ENCODE data around the gene MTA2.
A peak's percentile ranks its signal among the peaks of the same experiment; 100 is the strongest.
"Not testable (repeated sequence)": the region's sequence is repeated elsewhere in the genome, so short reads cannot be mapped to it uniquely, and the experiment has no call there.

MTA2 gene

DNA sequence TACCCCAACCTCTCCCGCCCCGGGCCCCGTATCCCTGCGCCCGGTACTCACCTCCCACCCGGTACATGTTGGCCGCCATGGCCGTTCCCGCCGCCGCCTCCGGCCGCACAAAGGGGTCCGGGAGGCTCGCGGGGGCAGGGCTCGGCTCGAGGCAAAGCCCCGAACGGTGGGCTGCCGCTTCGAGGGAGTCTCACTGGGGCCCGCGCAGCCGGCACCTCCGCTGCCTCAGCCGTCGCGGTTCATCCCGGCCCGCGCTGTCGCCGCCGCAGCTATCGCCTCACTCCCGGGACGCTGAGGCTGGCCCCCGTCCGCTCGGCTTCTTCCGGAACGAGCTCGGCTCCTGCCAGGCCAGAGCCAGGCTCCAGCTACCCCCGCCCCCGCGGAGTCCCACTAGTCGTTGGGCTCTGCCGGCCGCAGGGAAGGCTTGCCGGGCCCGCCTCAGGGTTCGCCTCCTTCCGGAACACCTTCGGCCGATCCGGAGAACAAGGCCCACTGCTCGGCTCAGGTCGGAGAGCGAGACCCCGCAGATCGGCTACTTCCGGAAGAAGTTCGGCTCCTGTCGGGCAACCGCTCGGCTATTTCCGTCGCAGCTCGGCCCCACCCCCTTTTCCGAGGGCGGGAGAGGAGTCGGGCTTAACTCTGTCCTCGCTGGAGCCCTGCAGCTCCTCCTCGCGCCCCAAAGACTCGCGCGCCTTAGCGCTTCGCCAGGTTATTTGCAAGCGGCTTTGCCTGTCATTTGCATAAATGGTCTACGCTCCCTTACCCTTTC lies at the start of gene MTA2:
Gene MTA2, minus strand, starts transcription at position 494 of the 769 bp plus-strand sequence. Its CDS starts 415 bp downstream, at position 79.
- peak; percentile 97 to 99 (median 99) for DNase-seq (ENCODE audit: low read depth in 3 of 3, low spot score in 1 of 3)

DNA sequence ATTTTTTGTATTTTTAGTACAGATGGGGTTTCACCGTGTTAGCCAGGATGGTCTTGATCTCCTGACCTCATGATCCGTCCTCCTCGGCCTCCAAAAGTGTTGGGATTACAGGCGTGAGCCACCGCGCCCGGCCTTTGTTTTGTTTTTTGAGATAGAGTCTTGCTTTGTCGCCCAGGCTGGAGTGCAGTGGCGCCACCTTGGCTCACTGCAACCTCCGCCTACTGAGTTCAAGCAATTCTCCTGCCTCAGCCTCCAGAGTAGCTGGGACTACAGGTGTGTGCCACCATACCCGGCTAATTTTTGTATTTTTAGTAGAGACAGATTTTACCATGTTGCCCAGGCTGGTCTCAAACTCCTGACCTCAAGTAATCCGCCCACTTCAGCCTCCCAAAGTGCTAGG lies 48.6 kb upstream of the MTA2 start:
- not testable (repeated sequence) for DNase-seq (ENCODE audit: low read depth in 3 of 3, low spot score in 1 of 3)

DNA sequence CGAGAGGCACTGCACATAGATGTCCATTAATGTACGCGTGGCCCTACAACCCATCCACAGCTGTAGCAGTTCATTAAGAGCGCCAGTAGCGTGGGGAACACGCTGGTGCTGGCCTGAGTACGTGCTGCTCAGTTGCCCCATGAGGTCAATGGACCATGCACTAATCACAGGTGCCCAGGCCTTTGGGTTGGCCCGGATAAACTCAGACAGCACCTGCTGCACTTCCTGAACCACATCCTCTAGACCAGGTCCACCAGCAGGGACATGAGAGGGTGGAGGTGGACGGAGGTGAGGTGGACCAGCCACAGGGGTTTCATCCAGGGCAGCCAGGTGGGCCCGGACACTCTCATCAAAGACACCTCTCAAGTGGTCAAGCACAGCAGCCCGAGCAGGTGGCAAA lies 47.8 kb upstream of the MTA2 start:
- no peak for DNase-seq (ENCODE audit: low read depth in 3 of 3, low spot score in 1 of 3)

DNA sequence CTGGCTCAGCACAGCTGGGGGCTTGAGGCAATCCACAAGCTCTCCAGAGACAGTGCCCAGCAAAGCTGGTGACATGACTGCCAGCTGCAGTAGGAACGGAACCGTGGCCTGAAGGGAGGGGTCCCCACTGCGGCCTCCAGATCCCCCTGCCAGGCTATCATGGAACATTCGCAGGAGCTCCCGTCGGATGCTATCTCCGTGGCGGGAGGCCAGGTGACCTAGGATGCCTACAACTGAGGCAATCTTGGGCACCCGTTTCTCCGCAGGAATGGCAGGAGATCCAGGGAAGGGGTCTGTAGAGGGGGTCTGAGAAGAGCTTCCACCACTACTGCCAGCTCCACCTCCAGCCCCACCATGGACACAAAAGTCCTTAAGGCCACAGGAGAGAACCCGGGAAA lies 47.3 kb upstream of the MTA2 start:
- no peak for DNase-seq (ENCODE audit: low read depth in 3 of 3, low spot score in 1 of 3)

DNA sequence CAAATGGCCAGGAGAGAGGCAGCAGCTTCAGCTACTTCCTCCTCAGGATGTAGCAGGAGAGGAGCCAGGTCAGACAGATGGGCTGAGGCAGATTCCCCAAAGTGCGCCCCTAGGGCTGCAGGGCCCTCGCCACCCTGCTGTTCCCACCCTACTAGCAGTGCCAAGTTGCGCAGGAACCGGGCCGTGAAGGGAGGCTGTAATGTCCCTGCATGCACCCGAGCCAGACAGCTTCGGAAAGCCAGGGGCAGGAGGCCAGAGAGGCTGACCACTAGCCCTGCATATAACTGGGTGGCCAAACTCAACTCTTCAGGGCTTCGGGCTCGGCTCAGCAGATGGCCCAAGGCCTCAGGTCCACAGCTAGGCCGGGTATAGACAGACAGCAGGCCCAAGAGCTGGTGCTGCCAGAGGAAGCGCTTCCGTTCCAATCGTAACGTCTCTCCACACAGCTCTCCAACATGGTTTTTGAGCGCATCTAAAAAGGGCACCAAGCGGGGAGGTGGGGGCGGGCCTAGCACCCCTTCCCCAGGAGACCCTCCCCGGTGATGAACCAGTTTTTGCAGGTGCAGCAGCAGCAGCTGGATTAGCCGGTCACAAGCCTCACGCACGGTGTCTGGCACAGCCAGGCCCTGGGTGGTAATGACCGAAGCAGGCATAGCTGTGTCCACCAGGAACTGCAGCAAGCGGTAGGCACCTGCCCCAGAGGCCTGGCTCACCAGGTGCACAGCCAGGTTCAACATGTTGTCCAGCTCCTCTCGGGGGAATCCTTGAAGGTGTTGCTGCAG lies 46.7 kb upstream of the MTA2 start:
- no peak for DNase-seq (ENCODE audit: low read depth in 3 of 3, low spot score in 1 of 3)

DNA sequence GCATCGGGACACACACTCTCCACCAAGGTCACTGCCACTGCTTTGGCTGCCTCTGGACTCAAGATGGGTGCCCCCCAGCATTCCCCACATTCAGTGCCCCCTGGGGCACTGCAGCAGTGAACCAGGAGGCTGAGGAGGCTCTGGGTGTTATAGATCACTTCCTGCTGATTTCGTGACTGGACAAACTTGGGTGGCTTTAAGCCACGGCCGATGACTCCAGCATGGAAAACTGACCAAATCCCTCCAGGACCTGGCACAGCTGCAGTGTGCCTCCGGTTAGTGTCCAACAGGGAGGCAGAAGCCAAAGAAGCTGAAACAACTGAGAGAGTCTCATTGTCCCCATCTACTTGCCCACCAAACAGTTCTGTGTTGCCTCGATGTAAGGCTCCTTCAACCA lies 45.9 kb upstream of the MTA2 start:
- no peak for DNase-seq (ENCODE audit: low read depth in 3 of 3, low spot score in 1 of 3)

DNA sequence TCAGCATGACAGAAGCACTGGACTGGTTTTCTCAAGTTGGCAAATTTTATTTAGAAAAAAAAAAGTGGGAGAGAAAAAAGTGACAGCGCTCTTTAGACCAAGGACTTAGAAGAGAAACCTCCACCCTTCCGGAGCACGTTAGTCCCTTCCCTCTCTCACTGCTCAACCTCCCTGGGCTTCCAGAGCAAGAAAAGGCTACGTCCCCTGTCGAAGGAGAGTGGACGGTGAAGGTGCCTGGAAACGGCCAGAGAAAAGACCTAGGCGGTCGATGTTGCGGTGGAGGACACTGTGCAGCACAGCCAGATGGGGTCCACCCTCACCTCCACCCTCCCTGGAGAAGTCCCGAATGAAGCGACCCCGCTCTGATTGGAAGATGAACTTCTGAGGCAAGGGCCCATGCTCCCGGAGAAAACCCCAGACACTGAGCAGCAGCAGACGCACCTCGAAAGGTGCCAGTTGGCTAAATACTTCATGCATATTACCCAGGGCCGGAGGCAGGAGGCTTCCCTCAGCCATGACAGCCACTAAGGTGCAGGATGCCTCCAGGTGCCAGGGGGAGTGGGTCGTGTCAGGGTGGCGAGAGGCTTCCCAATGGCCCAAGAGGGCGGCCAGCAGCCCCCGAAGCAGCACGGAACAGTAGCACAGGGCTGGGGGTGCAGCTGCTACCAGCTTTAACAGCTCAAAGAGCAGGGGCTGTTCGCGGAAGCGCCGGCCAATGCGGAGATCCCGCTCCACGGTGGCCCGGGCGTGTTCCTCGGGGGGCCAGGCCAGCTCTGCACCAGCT lies 45.4 kb upstream of the MTA2 start:
- no peak for DNase-seq (ENCODE audit: low read depth in 3 of 3, low spot score in 1 of 3)

DNA sequence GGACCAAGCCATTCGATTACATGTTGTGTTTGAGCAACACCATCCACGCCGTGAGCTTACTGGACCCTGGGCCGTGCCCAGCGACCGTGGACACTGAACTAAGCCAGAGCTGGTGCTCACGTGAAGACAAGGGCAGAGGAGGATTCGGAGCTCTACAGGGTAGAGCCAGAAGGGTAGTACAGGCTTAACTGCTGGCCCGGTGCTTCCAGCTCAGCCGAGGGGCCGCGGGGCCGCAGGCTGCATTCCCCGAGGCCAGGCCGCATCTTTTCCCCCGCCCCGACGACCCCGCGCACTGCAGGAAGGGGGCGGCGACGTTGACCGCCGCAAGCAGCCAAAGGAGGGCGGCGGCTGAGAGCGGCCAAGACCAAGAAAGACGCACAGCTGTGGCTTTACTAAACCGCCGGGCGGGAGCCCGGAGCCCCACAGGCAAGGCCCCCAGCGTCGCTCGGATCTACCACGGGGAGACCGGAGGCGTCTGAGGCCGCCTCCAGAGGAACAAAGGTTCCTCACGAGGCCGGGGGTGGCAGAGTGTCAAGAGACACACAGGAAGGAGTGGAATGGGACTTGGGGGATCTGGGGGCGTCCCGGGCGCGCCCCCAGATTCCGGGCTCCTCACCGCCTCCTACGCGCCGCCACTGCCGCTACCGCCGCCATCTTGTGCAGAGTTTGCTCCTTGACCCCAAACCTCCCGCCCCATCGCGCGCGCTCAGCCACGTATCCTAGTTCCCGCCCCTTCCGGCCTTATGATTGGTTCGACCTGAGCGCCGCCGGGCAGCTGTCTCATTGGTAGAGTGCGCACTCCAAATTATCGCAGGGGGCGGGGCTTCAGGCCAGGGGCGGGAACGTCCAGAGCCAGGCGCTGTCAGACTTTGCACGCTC lies 44.5 kb upstream of the MTA2 start, which contains the start of gene GANAB:
Gene GANAB, minus strand, starts transcription at position 668 of the 879 bp plus-strand sequence. Its CDS starts 14 bp downstream, at position 654.
- peak; percentile 97 to 98 (median 97) for DNase-seq (ENCODE audit: low read depth in 3 of 3, low spot score in 1 of 3)

DNA sequence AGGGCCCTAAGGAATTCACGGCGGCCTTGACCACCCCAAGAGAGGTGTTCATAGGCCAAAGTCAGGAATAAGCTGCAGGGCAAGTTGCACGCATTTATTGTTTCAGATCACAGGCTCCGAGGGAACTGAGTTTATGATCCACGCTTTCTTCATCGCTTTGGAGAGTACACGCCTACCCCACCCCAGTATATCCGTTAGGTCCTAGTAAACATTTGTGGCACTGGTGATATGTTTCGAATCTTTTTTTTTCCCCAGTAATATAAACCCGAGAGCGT lies 43.9 kb upstream of the MTA2 start:
- DNase-seq (ENCODE audit: low read depth in 3 of 3, low spot score in 1 of 3), result no peak

DNA sequence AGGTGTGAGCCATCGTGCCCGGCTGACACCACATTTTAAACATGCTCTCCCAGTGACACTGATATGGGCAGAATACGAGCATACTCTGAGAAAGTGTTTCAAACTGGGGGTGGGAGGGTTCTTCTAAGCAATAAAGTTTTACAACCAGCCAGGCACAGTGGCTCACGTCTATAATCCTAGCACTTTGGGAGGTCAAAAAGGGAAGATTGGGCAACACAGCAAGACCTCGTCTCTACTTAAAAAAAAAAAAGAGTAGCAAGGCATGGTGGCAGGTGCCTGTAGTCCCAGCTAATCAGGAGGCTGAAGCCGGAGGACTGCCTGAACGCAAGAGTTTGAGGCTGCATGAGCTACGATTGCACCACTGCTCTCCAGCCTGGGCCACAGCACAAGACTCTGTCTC lies 42.6 kb upstream of the MTA2 start:
- no peak for DNase-seq (ENCODE audit: low read depth in 3 of 3, low spot score in 1 of 3)

DNA sequence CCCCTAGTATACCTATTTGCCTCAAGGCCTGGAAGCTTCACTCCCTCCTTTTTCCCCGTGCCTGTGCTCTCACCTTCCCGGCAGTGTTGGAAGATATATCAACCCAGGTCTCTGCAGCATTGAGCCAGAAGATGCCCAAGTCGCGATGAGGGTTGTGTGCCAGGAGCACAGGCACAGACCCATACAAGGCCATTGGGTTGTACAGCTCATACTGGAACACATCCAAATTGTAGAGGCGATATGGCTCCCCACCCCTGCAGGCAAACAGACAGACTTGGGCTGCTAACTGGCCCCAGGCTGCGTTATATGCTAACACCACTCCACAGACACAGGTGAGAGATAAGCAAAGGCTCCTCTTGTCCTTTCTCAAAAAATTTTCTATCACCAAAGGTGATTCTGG lies 30.8 kb upstream of the MTA2 start:
- DNase-seq (ENCODE audit: low read depth in 3 of 3, low spot score in 1 of 3), result no peak

DNA sequence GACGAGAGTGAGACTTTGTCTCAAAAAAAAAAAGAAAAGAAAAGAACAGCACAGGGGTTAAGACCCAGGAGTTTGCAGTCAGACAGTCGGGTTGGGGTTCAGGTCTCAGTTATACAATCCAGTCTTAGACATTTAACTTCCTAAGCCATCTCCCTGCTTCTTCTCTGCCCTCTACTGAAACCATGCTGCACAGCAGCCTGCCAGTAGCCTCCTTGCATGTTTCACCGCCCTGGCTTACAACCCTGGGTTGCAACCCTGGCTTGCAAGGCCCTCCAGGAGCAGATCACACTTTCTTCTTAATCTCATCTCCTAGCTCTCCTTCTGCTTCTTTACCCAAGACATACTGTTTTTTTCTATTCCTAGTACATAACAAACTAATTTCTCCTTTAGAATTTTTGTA lies 26.0 kb upstream of the MTA2 start:
- no peak for DNase-seq (ENCODE audit: low read depth in 3 of 3, low spot score in 1 of 3)

DNA sequence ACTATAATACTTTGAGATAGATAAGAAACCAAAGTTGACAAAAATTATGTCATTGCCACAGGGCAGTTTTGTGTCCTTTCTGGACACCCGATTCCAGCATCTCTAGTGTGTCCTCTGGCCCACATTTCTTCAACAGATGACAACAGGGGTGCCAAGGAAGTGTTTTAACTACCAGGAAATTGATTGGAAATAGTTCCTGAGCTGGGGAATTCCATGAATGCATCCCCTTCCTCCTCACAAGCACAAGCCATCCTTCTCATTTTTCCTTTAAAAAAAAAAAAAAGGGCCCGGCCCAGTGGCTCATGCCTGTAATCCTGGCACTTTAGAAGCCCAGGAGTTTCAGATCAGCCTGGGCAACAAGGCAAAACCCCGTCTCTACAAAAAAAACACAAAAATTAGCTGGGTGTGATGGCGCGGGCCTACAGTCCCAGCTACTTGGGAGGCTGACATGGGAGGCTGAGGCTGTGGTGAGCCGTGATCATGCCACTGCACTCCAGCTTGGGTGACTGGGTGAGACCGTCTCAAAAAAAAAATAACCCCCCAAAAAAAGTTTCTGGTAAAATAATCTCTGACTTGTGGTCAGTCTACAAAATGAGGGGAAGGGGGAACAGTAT lies 20.9 kb upstream of the MTA2 start:
- DNase-seq (ENCODE audit: low read depth in 3 of 3, low spot score in 1 of 3), result no peak

DNA sequence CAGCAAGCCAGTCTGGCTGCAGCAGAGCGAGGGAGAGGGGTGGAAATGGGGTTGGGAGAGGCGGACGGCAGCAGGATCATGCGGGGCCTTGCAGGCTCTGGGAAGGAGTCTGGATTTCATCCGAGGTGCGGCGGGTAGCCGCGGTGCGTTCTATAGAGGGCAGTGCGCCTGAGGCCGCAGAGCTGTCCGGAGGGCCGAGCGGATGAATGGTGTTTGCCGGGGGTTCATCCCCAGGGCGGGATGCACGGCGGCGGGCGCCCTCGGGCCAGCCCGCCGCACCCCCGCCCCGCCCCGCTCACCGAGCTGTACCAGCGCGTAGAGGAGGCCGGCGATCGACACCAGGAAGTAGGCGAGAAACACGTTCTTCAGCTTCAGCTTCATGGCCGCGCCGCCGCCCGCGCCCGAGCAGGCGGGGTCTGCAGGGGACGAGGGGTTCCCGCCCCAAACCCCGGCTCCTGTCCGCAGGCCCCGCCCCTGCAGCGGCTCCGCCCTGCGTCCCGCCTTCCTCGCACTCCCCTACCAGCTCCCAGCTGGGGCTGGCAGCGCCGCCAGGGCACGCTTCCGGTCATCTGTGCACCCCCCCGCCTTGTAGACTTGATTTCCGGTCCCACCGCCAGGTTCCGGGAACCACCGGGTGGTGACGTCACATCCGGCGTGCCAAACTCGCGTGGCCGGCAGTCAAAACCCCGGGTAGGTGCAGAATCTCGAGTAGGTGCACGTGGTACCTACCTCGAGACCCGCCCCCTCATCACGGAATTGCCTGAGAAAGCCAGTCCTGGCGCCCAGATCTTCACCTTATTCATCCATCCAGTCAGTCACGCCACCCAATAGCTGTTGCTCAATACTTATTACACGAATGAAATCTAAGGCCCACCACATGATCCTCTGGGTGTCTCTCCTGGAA lies 20.2 kb upstream of the MTA2 start, which contains the start of gene B3GAT3:
Gene B3GAT3, minus strand, starts transcription at position 420 of the 904 bp plus-strand sequence. Its CDS starts 39 bp downstream, at position 381.
- DNase-seq (ENCODE audit: low read depth in 3 of 3, low spot score in 1 of 3), result peak; percentile 87 to 90 (median 89)

DNA sequence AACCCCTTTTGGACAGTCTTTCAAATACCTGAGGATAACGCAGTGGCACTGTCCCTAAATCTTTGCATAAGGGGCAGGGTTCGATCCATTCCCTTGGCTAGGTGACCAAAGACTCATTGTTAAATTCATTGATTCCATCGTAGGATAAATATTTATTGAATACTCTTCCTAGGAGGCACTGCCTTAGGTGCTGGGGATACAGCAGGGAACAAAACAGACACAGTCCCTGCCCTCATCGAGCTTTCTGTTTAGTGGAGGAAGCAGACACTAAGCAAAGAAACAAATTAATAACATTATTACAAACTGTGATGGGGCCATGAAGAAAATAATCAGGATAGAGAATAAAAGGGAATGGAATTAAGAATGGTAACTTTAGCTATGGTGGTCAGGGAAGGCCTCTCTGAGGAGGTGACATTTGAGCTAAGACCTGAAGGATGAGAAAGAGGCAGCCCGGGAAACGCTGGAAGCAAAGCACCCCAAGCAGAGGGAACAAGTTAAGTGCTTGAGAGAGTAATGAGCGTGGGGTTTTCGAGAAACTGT lies 19.4 kb upstream of the MTA2 start:
- DNase-seq (ENCODE audit: low read depth in 3 of 3, low spot score in 1 of 3), result no peak

DNA sequence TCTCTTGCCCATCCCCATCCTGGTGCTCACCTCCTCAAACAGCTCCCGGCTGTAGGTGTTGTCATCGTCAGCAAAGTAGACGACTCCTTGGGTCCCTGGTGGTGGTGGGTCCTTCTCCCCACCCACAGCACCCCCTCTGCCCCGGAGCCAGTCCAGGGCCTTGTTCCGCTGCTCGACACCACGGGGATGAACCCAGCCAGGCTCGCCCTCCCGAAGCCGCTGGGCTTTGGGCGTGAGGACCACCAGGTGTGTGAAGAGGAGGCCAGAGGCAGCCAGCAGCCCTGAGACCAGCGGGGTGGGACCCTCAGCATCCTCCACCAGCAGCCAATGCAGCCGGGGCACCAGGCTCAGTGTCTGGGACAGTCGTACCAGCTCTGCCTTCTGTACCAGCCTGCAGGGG lies 15.3 kb upstream of the MTA2 start:
- DNase-seq (ENCODE audit: low read depth in 3 of 3, low spot score in 1 of 3), result not testable (repeated sequence)

DNA sequence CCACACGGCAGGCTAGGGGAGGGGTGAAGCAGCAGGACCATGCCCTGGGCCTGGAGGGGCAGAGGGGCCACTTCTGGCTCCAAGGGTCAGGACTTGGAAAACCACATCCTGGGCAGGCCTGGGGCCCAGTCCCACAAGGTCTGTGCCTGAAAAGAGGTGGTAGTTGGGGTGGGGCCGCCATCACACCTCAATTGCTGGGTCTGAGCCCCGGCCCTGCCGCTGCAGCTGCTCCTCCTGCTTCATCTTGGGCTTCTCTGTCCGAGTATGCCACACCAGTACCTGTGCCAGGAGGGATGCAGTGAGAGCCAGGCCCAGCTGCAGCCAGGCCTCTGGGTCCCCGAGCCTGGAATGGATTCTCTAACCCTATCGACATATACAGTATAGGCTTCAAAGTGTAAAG lies 13.9 kb upstream of the MTA2 start:
- no peak for DNase-seq (ENCODE audit: low read depth in 3 of 3, low spot score in 1 of 3)

DNA sequence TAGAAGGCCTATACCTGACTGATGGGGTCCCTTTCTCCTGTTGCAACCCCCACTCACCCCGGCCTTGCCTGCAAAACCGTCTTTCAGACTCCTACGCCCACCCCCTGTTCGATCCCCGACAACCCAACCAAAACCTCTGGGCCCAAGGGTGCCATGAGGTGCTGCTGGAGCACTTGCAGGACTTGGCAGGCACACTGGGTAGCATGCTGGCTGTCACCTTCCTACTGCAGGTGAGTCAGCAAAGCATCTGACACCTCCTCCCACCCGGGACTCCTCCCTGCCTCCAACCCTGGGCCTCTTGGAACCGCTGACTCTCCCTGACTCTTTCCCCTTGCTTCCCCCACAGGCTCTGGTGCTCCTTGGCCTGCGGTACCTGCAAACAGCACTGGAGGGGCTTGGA lies 12.6 kb upstream of the MTA2 start:
- DNase-seq (ENCODE audit: low read depth in 3 of 3, low spot score in 1 of 3), result no peak

DNA sequence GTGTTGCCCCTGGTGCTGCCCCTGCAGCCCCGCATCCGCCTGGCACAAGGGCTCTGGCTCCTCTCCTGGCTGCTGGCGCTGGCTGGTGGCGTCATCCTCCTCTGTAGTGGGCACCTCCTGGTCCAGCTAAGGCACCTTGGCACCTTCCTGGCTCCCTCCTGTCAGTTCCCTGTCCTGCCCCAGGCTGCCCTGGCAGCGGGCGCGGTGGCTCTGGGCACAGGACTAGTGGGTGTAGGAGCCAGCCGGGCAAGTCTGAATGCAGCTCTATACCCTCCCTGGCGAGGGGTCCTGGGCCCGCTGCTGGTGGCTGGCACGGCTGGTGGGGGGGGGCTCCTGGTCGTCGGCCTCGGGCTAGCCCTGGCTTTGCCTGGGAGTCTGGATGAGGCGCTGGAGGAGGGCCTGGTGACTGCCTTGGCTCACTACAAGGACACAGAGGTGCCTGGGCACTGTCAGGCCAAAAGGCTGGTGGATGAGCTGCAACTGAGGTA lies 11.7 kb upstream of the MTA2 start:
- DNase-seq (ENCODE audit: low read depth in 3 of 3, low spot score in 1 of 3), result no peak

Data from stimulated activated CD4-positive, alpha-beta T cell treated with anti-CD3 and anti-CD28 coated beads, TNF-alpha, amount 100 ng/mL, for 1 hour (primary cell).